IMR-90 (cell line): ENCODE results near the gene GH1. TPM values are rescaled to one million over a fixed set of nuclear protein-coding genes. Genes with fewer than 3 reads are reported as not detected.

Experiments used
- ATAC-seq: fragments of 200-7000 bp; cut with Tn5 transposase; 2 replicates; pipeline ENCODE4 v1.9.1; 2020; ENCODE audit warnings: low read depth, mild to moderate bottlenecking, moderate library complexity
- BruUV-seq: library from RNA; stranded (reverse); fragments of 400-500 nt; replicated peaks from 2 replicates; lab custom pipeline; 2021; lab: Mats Ljungman, UMichigan
- CTCF ChIA-PET: fragments of 300-600 bp; formaldehyde crosslinking; extraction: SDS; loops from one replicate; lab custom pipeline; 2021; ENCODE audit warnings: antibody characterized with exemption; lab: Yijun Ruan, JAX
- POLR2A ChIA-PET: fragments of 300-600 bp; sonication (Branson Sonifier 250); formaldehyde crosslinking; loops from one replicate; lab custom pipeline; 2022; ENCODE audit warnings: antibody characterized with exemption; ENCODE audit not compliant: unreplicated experiment; lab: Charles Lee
- DNase-seq: peaks from one replicate; pipeline ENCODE4 v3.0.0; 2013
- H2AFZ ChIP-seq: replicated peaks from 2 replicates; pipeline ENCODE3; 2013; ENCODE audit warnings: low read length, mild to moderate bottlenecking; ENCODE audit not compliant: poor library complexity
- H2AK5ac ChIP-seq: 2 replicates; pipeline ENCODE4 v1.6.1; 2013; ENCODE audit warnings: low read depth, low read length, inconsistent platforms
- H2AK9ac ChIP-seq: replicated peaks from 2 replicates; pipeline ENCODE3; 2013; ENCODE audit warnings: mild to moderate bottlenecking, low read depth, low read length, moderate library complexity; ENCODE audit not compliant: poor library complexity
- H2BK120ac ChIP-seq: 2 replicates; pipeline ENCODE4 v1.6.1; 2013; ENCODE audit warnings: low read depth, low read length, inconsistent platforms
- H2BK15ac ChIP-seq: 3 replicates; pipeline ENCODE4 v1.6.1; 2013; ENCODE audit warnings: low read depth, low read length, inconsistent platforms
- H2BK20ac ChIP-seq: 2 replicates; pipeline ENCODE4 v1.6.1; 2013; ENCODE audit warnings: low read depth, mild to moderate bottlenecking, inconsistent platforms, low read length, moderate library complexity
- H2BK5ac ChIP-seq: 2 replicates; pipeline ENCODE4 v1.6.1; 2013; ENCODE audit warnings: mild to moderate bottlenecking, low read depth, low read length, inconsistent platforms; ENCODE audit not compliant: poor library complexity, severe bottlenecking
- H3K14ac ChIP-seq: replicated peaks from 2 replicates; pipeline ENCODE4 v1.6.1; 2013; ENCODE audit warnings: low read depth, low read length, inconsistent platforms
- H3K18ac ChIP-seq: 2 replicates; pipeline ENCODE4 v1.6.1; 2013; ENCODE audit warnings: low read depth, low read length, control low read depth
- H3K23ac ChIP-seq: 2 replicates; pipeline ENCODE4 v1.6.1; 2013; ENCODE audit warnings: low read depth, low read length, inconsistent platforms
- H3K27ac ChIP-seq: 2 replicates; pipeline ENCODE4 v1.5.1; 2013; ENCODE audit warnings: mild to moderate bottlenecking, control low read depth, low read length; ENCODE audit not compliant: insufficient read depth
- H3K27me3 ChIP-seq: 2 replicates; pipeline ENCODE4 v1.6.1; 2013; ENCODE audit warnings: low read length; ENCODE audit not compliant: control insufficient read depth, insufficient read depth
- H3K36me3 ChIP-seq: 2 replicates; pipeline ENCODE4 v1.6.1; 2013; ENCODE audit warnings: low read length, mixed read lengths; ENCODE audit not compliant: control insufficient read depth, insufficient read depth
- H3K4ac ChIP-seq: 2 replicates; pipeline ENCODE4 v1.6.1; 2013; ENCODE audit warnings: low read depth, low read length, inconsistent platforms
- H3K4me1 ChIP-seq: 2 replicates; pipeline ENCODE4 v1.6.1; 2013; ENCODE audit warnings: low read length, mixed read lengths; ENCODE audit not compliant: control insufficient read depth, insufficient read depth
- H3K4me2 ChIP-seq: 2 replicates; pipeline ENCODE4 v1.6.1; 2013; ENCODE audit warnings: low read depth, mild to moderate bottlenecking, control low read depth, low read length, moderate library complexity
- H3K4me3 ChIP-seq: 2 replicates; pipeline ENCODE4 v1.5.1; 2013; ENCODE audit warnings: low read depth, mild to moderate bottlenecking, control low read depth, low read length, moderate library complexity; ENCODE audit not compliant: insufficient read depth
- H3K56ac ChIP-seq: 2 replicates; pipeline ENCODE4 v1.6.1; 2013; ENCODE audit warnings: low read length, inconsistent platforms; ENCODE audit not compliant: insufficient read depth; ENCODE audit errors: extremely low read depth
- H3K79me1 ChIP-seq, 2 experiments: 2 replicates each; pipeline ENCODE4 v1.6.1; 2013; ENCODE audit warnings: low read length in 2 of 2, inconsistent platforms in 1 of 2, low read depth in 1 of 2
- H3K9ac ChIP-seq: 2 replicates; pipeline ENCODE4 v1.6.1; 2013; ENCODE audit warnings: low read depth, low read length, control low read depth
- H3K9me1 ChIP-seq: 2 replicates; pipeline ENCODE4 v1.6.1; 2013; ENCODE audit warnings: low read length, inconsistent platforms; ENCODE audit not compliant: insufficient read depth
- H3K9me3 ChIP-seq: 2 replicates; pipeline ENCODE4 v1.6.1; 2013; ENCODE audit warnings: low read length; ENCODE audit not compliant: control insufficient read depth, insufficient read depth
- H4K20me1 ChIP-seq: 2 replicates; pipeline ENCODE4 v1.6.1; 2013; ENCODE audit warnings: low read length, inconsistent platforms; ENCODE audit not compliant: insufficient read depth
- H4K5ac ChIP-seq: 2 replicates; pipeline ENCODE4 v1.6.1; 2013; ENCODE audit warnings: mild to moderate bottlenecking, low read depth, low read length, control low read depth
- H4K8ac ChIP-seq, 2 experiments: 2 replicates each; pipeline ENCODE4 v1.6.1; 2013; ENCODE audit warnings: low read depth in 2 of 2, low read length in 2 of 2, control low read depth in 1 of 2, inconsistent platforms in 1 of 2
- H4K91ac ChIP-seq: 2 replicates; pipeline ENCODE4 v1.6.1; 2013; ENCODE audit warnings: low read depth, low read length, inconsistent platforms; ENCODE audit not compliant: insufficient read depth
- RFX5 ChIP-seq: IDR thresholded peaks from 2 replicates; pipeline ENCODE4 v1.8.0; 2012; ENCODE audit warnings: low read depth, mild to moderate bottlenecking, low read length, moderate library complexity
- WGBS, 2 experiments: methylation state at CpG; one replicate each; pipeline versions ENCODE4 v1.1.5 to v1.1.7; 2013; ENCODE audit warnings: missing lambda C conversion rate in 2 of 2; ENCODE audit not compliant: insufficient read length in 1 of 2; ENCODE audit errors: extremely low coverage in 2 of 2; 5-methylcytosine and 5-hydroxymethylcytosine counted together
- dilution Hi-C: fragments of 300-500 bp; cut with HindIII; formaldehyde crosslinking; loops from one replicate; pipeline ENCODE4 v1.14.3; 2018; ENCODE audit warnings: low sequenced_read_pairs; ENCODE audit not compliant: unreplicated experiment
- in situ Hi-C: fragments of 300-500 bp; cut with MboI; formaldehyde crosslinking; loops from 3 replicates; pipeline ENCODE4 v1.14.3; 2019; ENCODE audit warnings: low sequenced_read_pairs, inconsistent platforms, mixed read lengths
- intact Hi-C: fragments of 100-400 bp; cut with micrococcal nuclease; formaldehyde crosslinking; loops from 2 replicates; pipeline ENCODE4 v1.10.0; 2022
- polyA plus RNA-seq, 3 experiments: library from polyadenylated mRNA; depleted of rRNA; stranded (reverse); fragments of >200 nt; gene quantifications; 2 replicates each; pipeline ENCODE4 v1.2.3, GENCODE V29; 2012; ENCODE audit warnings: low replicate concordance in 1 of 3
- total RNA-seq: library from RNA; depleted of rRNA; stranded (reverse); fragments of >200 nt; gene quantifications from 2 replicates; pipeline ENCODE4 v1.2.3, GENCODE V29; 2012

Gene GH1
- total and polyA plus RNA-seq, 2 of the 4 experiments (the other 2 are of a cell fraction), result not detected

DNA sequence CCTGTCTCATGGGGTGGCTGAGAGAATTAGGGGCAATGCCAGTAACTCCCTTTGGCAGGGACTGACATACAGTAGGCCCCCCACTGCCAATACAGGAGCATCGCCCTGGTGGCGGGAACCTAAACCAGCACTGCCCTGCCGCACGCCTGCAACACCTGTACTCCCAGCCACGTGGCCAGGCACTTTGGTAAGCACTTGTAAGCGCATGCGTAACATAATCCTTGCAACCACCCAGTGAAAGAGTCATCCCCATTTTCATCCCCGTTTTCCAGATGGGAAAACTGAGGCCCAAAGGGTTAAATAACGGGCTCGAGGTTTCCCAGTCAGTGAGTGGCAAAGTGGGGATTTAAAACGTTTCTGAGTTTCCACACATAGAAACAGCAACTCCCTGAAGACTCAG, 36.6 kb upstream of the GH1 start:
- Histone ChIP-seq H3K27me3 (peaks cover 23% of the 10 kb centered on the region), H3K36me3 (no peaks in the 10 kb centered on the region), H3K56ac (no peak overlapping the region), H2BK15ac (no peak overlapping the region), H3K79me1 (no peaks in the 10 kb centered on the region), H4K20me1 (no peaks in the 10 kb centered on the region; the same call in 1 of the 2 replicates), H3K4me1 (0 out of 2 replicates have a peak, but pooled peaks cover 2% of the 10 kb centered on the region), H4K91ac (no peak overlapping the region), H2BK5ac (no peak overlapping the region), H2BK120ac (no peak overlapping the region), H3K14ac (no peak overlapping the region), H4K5ac (no peak overlapping the region), H3K23ac (no peak overlapping the region), H3K4ac (no peak overlapping the region), H2AK9ac (no peak overlapping the region), H3K4me2 (no peak overlapping the region), H3K4me3 (no peak overlapping the region), H3K9me3 (no peaks in the 10 kb centered on the region), H4K8ac (no peak overlapping the region), H2BK20ac (no peak overlapping the region), H3K18ac (no peak overlapping the region), H3K9ac (no peak overlapping the region), H2AK5ac (no peak overlapping the region), H3K9me1 (peaks cover 4% of the 10 kb centered on the region), H3K27ac (no peak overlapping the region), H2AFZ (peak overlapping the region; percentile 14)
- CTCF ChIA-PET, result interaction anchor here (1.1 kb wide), 1 partner anchor 9 kb away, joined by 3 read pairs; no protein-coding TSS in a partner anchor
- POLR2A ChIA-PET, result no interaction called here
- dilution Hi-C loops, result no loop called here
- DNase-seq, result no peak
- no CpG with 5 or more reads among the region's 11 CpGs for WGBS, 2 experiments
- BruUV-seq, result no TSS peak
- no peak for ATAC-seq
- TF ChIP-seq RFX5, result no peak
- intact Hi-C loops, result no loop called here
- in situ Hi-C loops, result no loop called here
